ENCODE data around the gene RIMBP3C. TPM values are rescaled to one million over a fixed set of nuclear protein-coding genes. Genes with fewer than 3 reads are reported as not detected.
A peak's percentile ranks its signal among the peaks of the same experiment; 100 is the strongest.
"Not testable (repeated sequence)": the region's sequence is repeated elsewhere in the genome, so short reads cannot be mapped to it uniquely, and the experiment has no call there.

RIMBP3C gene
- total RNA-seq, 3 donors from 2014 or later, result 0.15 TPM; not detected in 2

DNA sequence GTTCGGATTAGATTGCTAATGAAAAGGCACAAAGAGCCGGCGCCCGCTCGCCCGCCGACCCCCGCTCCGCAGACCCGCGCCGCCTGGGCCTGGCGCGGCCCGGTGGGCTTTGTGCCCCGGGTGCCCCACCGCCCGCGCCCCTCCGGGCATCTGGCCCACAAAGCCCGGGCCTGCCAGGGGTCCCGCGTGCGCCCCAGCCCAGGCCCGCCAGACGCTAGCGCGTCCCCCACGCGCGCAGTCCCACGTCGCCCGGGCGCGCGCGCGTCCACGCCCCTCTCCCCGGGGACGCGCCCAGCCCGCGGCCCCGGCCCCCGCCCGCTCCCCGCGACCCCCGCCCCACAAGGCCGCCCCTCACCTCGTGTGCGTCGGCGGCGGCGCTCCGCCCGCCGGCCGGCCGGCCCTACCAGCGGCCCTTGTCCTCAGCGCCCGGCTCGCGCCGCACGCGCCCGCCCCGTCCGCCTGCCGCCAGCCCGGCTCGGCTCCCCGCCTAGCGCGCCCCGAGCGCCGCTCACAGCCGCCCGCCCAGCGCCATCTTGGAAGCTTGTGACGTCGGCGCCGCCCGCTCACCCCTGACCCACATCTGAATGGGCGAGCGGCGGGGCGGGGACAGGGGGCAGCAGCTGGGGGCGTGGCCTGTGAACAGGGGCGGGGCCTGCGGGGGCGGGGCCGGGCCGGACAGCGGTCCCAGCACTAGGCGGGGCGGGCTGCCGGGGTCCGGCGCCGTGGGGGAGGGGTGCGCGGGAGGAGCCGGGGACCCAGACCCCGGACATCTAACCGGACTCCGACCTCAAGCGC is 34.1 kb downstream of the RIMBP3C start:
- H3K27ac ChIP-seq; H3K9me3 ChIP-seq; H3K36me3 ChIP-seq; H3K27me3 ChIP-seq; intact Hi-C loops (cut with DNase I; ENCODE audit: low total_unique reads); H3K4me1 ChIP-seq: not testable (repeated sequence)
- peak overlapping the region in 1 of 3 donors; percentile 28 for H3K4me3 ChIP-seq
- peak in 1 of 2 donors; percentile 26 for DNase-seq (ENCODE audit: low spot score in 2 of 2)

DNA sequence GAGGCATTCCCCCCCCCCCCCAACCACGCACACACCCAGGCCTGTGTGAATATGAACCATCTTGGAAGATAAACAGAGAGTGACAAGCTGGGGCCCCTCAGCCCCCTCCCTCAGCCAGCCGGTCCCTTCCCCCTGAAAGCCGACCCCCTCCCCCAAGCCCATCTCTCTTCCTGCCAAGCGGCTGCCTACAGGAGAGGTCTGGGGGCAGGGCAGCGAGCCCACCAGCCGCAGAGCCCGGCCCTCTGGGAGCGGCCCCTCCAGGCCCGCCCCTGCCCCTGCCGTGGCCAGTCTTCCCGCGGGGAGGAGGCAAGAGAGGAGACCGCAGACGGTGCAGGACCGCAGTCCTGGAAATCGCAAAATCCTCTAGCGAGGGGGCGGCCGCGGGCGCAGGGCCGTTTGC is 34.7 kb downstream of the RIMBP3C start:
- peak overlapping the region in 1 of 3 donors; percentile 28 for H3K4me3 ChIP-seq
- intact Hi-C loops (cut with DNase I; ENCODE audit: low total_unique reads); H3K9me3 ChIP-seq: not testable (repeated sequence)

DNA sequence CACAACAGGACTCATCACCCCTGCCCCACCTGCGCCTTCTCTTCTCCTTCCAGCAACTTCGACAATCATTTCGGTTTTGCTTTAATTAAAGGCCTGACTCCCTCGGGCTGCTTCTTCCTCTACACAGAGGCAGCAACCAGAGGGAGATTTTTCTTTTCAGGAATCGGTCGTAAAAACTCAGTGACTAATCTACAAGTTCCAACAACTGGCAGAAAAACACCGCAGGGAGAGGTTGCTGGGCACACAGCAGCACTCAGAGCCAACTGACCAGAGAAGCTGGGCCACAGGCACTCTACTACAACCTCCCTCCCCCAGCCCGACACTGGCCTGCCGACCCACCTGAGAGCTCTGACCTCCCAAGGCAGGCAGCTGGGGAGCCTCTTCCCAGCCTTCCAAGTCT is 36.0 kb downstream of the RIMBP3C start:
- intact Hi-C loops (cut with DNase I; ENCODE audit: low total_unique reads); H3K4me3 ChIP-seq; H3K4me1 ChIP-seq; DNase-seq (ENCODE audit: low spot score in 2 of 2); H3K36me3 ChIP-seq; H3K9me3 ChIP-seq; H3K27me3 ChIP-seq; H3K27ac ChIP-seq: not testable (repeated sequence)

More for the DNA sequence above, 34.7 kb downstream of the RIMBP3C start:
- H3K27ac ChIP-seq; H3K27me3 ChIP-seq; H3K36me3 ChIP-seq; DNase-seq (ENCODE audit: low spot score in 2 of 2); H3K4me1 ChIP-seq: not testable (repeated sequence)

DNA sequence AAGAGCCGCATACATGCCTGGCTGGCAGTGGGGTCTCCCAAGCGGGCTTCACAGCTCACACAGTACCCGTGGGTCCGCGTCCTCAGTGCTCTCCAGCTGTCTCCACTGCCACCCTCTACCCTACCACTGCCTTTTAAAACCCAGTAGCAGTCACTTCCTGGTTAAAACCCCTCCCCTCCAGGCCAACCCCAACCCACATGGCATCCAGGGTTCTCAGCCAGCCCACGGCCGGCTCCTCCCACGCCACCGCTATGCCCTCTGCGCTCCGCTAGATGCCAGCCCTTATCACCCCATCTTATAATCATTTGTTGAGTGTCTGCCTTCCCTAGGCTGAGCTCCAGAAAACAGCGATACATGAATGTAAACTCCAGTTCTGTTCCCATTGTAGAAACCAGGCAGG is 37.1 kb downstream of the RIMBP3C start:
- H3K4me1 ChIP-seq; H3K4me3 ChIP-seq; H3K9me3 ChIP-seq; H3K27me3 ChIP-seq; H3K27ac ChIP-seq; H3K36me3 ChIP-seq; intact Hi-C loops (cut with DNase I; ENCODE audit: low total_unique reads); DNase-seq (ENCODE audit: low spot score in 2 of 2): not testable (repeated sequence)

DNA sequence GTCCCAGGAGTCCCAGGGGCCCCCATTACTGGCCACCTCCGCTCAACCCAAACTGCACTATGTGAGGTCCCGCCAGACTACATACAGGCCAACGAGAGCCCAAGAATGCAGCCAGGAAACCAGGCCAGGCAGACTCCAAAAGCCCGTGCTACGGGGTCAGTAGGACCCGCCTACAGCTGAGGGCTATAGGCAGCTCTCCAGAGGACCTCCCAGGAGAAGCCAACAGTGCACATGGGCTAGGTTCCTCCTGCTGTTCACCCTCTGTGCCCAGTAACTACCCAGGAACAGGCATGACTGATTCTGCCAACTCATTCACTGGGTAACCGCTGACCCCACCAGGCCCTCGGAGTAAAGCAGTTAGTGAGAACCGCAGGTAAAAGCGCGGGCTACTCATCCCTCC is 39.2 kb downstream of the RIMBP3C start:
- intact Hi-C loops (cut with DNase I; ENCODE audit: low total_unique reads); H3K9me3 ChIP-seq; H3K4me3 ChIP-seq: not testable (repeated sequence)

DNA sequence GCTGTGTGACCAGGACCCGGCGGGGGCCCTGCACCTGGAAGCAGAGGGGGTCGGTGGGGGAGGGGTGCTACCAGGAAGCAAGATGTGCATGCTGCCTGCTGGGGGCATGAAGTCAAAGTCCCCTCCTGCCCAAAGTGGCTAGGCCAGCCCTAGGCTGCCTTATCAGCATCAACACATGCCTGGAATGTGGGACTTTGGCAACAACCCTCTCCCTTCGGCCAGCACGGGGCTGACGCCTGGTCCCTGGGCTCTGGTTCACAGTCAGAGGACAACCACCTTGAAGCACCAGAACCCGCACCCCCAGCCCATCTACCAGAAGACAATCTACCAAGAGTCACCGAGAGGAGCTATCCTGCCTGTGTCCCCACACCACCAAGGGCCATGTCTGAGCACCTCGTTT is 40.9 kb downstream of the RIMBP3C start:
- intact Hi-C loops (cut with DNase I; ENCODE audit: low total_unique reads); H3K4me3 ChIP-seq; H3K9me3 ChIP-seq; H3K27ac ChIP-seq; DNase-seq (ENCODE audit: low spot score in 2 of 2); H3K36me3 ChIP-seq; H3K4me1 ChIP-seq; H3K27me3 ChIP-seq: not testable (repeated sequence)

More for the DNA sequence above, 39.2 kb downstream of the RIMBP3C start:
- H3K27me3 ChIP-seq; H3K36me3 ChIP-seq; DNase-seq (ENCODE audit: low spot score in 2 of 2); H3K4me1 ChIP-seq; H3K27ac ChIP-seq: not testable (repeated sequence)

DNA sequence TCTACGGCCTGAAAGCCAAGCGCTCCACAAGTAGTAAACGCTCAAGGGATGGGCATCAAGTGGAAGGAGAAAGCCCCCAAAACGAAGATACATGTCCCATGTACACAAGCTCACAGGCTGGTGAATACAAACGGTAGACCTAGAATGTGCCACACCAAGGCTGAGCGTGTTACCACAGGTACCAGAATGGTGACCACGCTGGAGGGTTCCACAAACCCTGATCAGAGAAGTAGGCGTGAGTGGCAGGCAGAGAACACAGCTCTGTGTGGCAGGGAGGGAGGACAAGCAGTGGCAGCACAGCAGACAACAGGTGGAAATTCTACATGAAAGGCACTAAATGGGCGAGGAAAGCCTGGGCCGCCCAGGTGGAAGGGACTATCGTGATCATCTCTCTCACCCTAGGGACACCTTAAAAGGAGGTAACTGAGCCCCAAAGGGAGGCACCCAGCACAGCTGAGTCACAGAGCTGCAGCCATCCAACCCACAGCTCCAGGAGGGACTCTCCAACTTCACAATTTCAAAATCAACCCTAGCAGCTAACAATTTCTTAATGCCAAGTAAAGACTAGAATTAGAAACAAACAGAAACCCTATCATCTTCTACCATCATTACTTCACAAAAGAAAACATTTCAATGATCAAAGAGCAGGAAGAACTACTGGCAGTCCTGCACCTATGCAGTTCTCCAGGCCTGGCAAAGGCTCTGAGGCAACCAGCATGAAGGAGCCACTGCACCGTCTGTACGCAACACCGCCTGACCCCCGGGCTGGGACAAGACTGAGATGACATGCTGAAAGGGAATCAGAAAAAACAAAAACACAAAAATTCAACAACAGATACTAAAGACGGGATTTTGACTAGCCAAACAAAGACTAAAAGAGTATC is 51.4 kb downstream of the RIMBP3C start:
- DNase-seq (ENCODE audit: low spot score in 2 of 2); H3K9me3 ChIP-seq; intact Hi-C loops (cut with DNase I; ENCODE audit: low total_unique reads); H3K36me3 ChIP-seq; H3K27me3 ChIP-seq; H3K4me3 ChIP-seq; H3K4me1 ChIP-seq; H3K27ac ChIP-seq: not testable (repeated sequence)

DNA sequence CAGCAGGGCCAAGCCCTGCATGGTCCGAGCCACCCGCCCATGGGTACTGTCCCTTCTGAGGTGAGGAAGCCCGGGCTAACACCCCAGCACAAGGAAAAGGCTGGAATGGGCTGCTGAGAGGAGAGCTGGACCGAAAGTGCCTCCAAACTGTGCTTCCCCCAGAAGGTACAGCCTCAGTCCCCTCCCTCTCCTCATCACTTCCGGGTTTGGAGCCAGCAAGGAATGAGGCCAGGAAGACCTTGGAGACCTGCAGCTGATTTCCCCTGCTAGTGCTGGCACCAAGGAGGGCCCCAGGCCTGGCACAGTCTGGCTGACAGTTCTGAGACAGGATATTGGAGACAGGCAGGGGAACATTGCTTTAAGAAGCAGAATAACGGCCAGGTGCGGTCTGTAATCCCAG is 52.8 kb downstream of the RIMBP3C start:
- H3K27me3 ChIP-seq; H3K36me3 ChIP-seq; intact Hi-C loops (cut with DNase I; ENCODE audit: low total_unique reads); H3K27ac ChIP-seq; H3K9me3 ChIP-seq; H3K4me1 ChIP-seq; H3K4me3 ChIP-seq; DNase-seq (ENCODE audit: low spot score in 2 of 2): not testable (repeated sequence)

DNA sequence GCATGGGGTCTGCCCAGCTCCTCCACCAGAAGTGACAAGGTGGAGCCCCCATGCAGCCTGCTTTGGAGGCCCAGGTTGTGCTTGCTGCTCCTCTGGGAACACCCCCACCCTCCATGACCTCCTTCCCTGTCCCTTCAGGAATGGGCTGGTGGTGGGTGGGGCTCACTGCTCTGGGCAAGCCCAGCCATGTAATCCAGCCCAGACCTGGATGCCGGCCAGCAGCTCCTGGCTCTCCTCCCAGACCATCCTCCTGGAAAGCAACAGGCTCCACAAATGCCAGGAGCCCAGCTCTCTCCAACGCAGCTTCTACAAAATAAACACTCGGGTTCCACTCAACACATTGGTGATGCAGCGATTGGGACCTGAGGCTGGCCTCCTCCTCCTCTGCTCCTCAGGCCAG is 53.3 kb downstream of the RIMBP3C start:
- H3K27me3 ChIP-seq; H3K27ac ChIP-seq; H3K4me1 ChIP-seq; H3K9me3 ChIP-seq; H3K4me3 ChIP-seq; DNase-seq (ENCODE audit: low spot score in 2 of 2); H3K36me3 ChIP-seq; intact Hi-C loops (cut with DNase I; ENCODE audit: low total_unique reads): not testable (repeated sequence)

Other genes with a start within 250 kb of the RIMBP3C start
- gene RIMBP3B, start 167.7 kb downstream of the RIMBP3C start, total RNA-seq, result under 1 TPM in 1 of 3 donors, not detected in 2; 0.16 TPM
- gene HIC2, start 134.1 kb downstream of the RIMBP3C start, total RNA-seq, result 1 to 10 TPM; 2.9 to 3.4 (median 3.3) TPM
- gene TMEM191C, start 84.1 kb downstream of the RIMBP3C start, total RNA-seq, result 1 to 10 TPM in 2 of 3 donors, not detected in 1; 1.0 to 1.3 TPM
- gene UBE2L3, start 16.3 kb upstream of the RIMBP3C start, total RNA-seq, result 10 to 100 TPM; 34.1 to 40.8 (median 38.3) TPM
- 10 to 100 TPM; 15.4 to 33.2 (median 28.2) TPM for gene YDJC, start 78.6 kb upstream of the RIMBP3C start, total RNA-seq
- gene CCDC116, start 81.3 kb upstream of the RIMBP3C start, total RNA-seq, result under 1 TPM in 2 of 3 donors, not detected in 1; 0.15 to 0.33 TPM
- 10 to 100 TPM; 23.1 to 50.1 (median 26.6) TPM for gene SDF2L1, start 90.8 kb upstream of the RIMBP3C start, total RNA-seq
- gene PPIL2, start 114.6 kb upstream of the RIMBP3C start, total RNA-seq, result 10 to 100 TPM; 23.5 to 45.6 (median 39.4) TPM
- 1 to 10 TPM; 7.8 to 8.5 (median 7.9) TPM for gene YPEL1, start 184.3 kb upstream of the RIMBP3C start, total RNA-seq

All from breast epithelium (tissue), 4 donors.